Spleen (tissue), 7 donors: ENCODE measurements around the gene ATP1A4.

Source experiments
- POLR2A ChIP-seq, 3 donors: fragments of 450-650 bp; IDR thresholded peaks; one replicate each; pipeline ENCODE4 v1.5.1; 2017; ENCODE audit warnings: antibody characterized with exemption in 3 of 3, mild to moderate bottlenecking in 1 of 3
- POLR2AphosphoS5 ChIP-seq, 3 donors: sonication (generic); formaldehyde crosslinking; IDR thresholded peaks; one replicate each; pipeline ENCODE4 v1.5.1; 2017; ENCODE audit warnings: antibody characterized with exemption in 3 of 3
- TF ChIP-seq, protein P1 (sequence below), 11 experiments: fragments of 200-600 bp in 7 of 11; fragments of 450-650 bp in 4 of 11; sonication (generic) in 4 of 11; IDR thresholded peaks in 8 of 11; conservative IDR thresholded peaks in 3 of 11; 1 replicate in 7 of 11; 2 replicates in 4 of 11; pipeline versions ENCODE4 v1.4.0 to v1.8.0; 2016 to 2021; ENCODE audit warnings: antibody characterized with exemption in 11 of 11, inconsistent platforms in 4 of 11, mild to moderate bottlenecking in 1 of 11
- donor health status: DM: no; HTN: no; CAD: no; lungs with moderate emphysema.
- donor health status: DM: no; HTN: no; CAD: no.
- donor health status: DM: no; HTN: no; CAD: no.

DNA sequence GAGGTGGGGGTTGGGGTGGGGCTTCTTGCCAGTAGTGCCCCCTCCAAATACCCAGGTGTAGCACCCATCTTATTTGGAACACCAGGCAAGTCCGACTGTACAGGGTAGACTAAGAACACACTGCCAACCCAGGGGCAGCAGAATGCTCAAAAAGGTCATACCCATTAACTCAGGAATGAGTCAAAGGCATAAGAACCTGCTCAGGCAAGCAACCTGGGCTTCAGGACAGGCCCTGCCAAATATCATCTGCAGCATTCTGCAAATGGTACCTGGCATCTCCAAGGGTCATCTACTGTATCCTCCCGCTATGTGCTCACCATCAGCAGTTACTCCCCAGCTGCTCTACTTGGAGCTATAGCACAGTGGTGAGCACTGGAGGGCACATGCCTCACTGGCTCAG, 73.2 kb downstream of the ATP1A4 start:
- TF ChIP-seq POLR2A (IDR thresholded peaks at IDR 0.05) (no peak), POLR2AphosphoS5 (IDR thresholded peaks at IDR 0.05) (peak in 1 of 3 donors; percentile 20)
- TF ChIP-seq, protein P1, sequence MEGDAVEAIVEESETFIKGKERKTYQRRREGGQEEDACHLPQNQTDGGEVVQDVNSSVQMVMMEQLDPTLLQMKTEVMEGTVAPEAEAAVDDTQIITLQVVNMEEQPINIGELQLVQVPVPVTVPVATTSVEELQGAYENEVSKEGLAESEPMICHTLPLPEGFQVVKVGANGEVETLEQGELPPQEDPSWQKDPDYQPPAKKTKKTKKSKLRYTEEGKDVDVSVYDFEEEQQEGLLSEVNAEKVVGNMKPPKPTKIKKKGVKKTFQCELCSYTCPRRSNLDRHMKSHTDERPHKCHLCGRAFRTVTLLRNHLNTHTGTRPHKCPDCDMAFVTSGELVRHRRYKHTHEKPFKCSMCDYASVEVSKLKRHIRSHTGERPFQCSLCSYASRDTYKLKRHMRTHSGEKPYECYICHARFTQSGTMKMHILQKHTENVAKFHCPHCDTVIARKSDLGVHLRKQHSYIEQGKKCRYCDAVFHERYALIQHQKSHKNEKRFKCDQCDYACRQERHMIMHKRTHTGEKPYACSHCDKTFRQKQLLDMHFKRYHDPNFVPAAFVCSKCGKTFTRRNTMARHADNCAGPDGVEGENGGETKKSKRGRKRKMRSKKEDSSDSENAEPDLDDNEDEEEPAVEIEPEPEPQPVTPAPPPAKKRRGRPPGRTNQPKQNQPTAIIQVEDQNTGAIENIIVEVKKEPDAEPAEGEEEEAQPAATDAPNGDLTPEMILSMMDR (IDR thresholded peaks at IDR 0.05 in 8 of 11, conservative IDR thresholded peaks at IDR 0.05 in 3 of 11): no peak
